K562 (cell line): ENCODE measurements around the gene PELI1. TPM values are rescaled to one million over a fixed set of nuclear protein-coding genes. Genes with fewer than 3 reads are reported as not detected.

Experiments used
- ATAC-seq: fragments of 200-7000 bp; cut with Tn5 transposase; 3 replicates; pipeline ENCODE4 v1.9.1; 2020; ENCODE audit warnings: moderate library complexity
- BruUV-seq: library from RNA; stranded (reverse); fragments of 400-500 nt; replicated peaks from 2 replicates; lab custom pipeline; 2021; lab: Mats Ljungman, UMichigan
- CTCF ChIA-PET: fragments of 300-600 bp; formaldehyde crosslinking; extraction: SDS; loops from one replicate; lab custom pipeline; 2021; ENCODE audit warnings: low intra/inter-chr PET ratio; lab: Yijun Ruan, JAX
- POLR2A ChIA-PET: fragments of 300-600, 350-650 bp; sonication (Branson Sonifier 250); formaldehyde crosslinking; extraction: SDS; loops from one replicate; lab custom pipeline; 2021; ENCODE audit warnings: antibody characterized with exemption, inconsistent platforms; lab: Yijun Ruan, JAX
- DNase-seq, 4 experiments: peaks; one replicate each; pipeline versions ENCODE4 v3.0.0 to v3.0.0-alpha.2; 2011 to 2018; ENCODE audit warnings: low spot score in 3 of 4, mixed read lengths in 3 of 4; ENCODE audit errors: extremely low read depth in 1 of 4
- FAIRE-seq: peaks from 2 replicates; lab custom pipeline; 2011; peaks lifted over from hg19 to GRCh38; lab: Jason Lieb, UNC
- H2AFZ ChIP-seq: 2 replicates; pipeline ENCODE4 v1.6.0; 2011; ENCODE audit warnings: low read depth, low read length, control low read depth, inconsistent platforms
- H3K27ac ChIP-seq: fragments of 200-600 bp; 3 replicates; pipeline ENCODE4 v1.8.0; 2011; ENCODE audit warnings: low read depth, mild to moderate bottlenecking, control low read depth, inconsistent platforms, low read length, moderate library complexity, mixed read lengths; ENCODE audit errors: extremely low read depth
- H3K27me3 ChIP-seq, 2 experiments: fragments of 300-600 bp in 1 of 2; 2 replicates in 1 of 2; 3 replicates in 1 of 2; pipeline versions ENCODE4 v1.6.0 to v1.8.0; 2011; ENCODE audit warnings: inconsistent platforms in 2 of 2, low read length in 2 of 2, mild to moderate bottlenecking in 1 of 2, mixed read lengths in 1 of 2, moderate library complexity in 1 of 2; ENCODE audit not compliant: control insufficient read depth in 2 of 2, insufficient read depth in 2 of 2
- H3K36me3 ChIP-seq: fragments of 300-600 bp; 3 replicates; pipeline ENCODE4 v1.8.0; 2011; ENCODE audit warnings: mild to moderate bottlenecking, low read length, inconsistent platforms; ENCODE audit not compliant: control insufficient read depth, insufficient read depth
- H3K4me1 ChIP-seq, 2 experiments: fragments of 200-600 bp in 1 of 2; replicated peaks in 1 of 2; 2 replicates in 1 of 2; 3 replicates in 1 of 2; pipeline versions ENCODE4 v1.5.1 to v1.8.0; 2011; ENCODE audit warnings: inconsistent platforms in 2 of 2, low read length in 2 of 2, mild to moderate bottlenecking in 1 of 2, mixed read lengths in 1 of 2, moderate library complexity in 1 of 2; ENCODE audit not compliant: control insufficient read depth in 2 of 2, insufficient read depth in 2 of 2
- H3K4me2 ChIP-seq: 2 replicates; pipeline ENCODE4 v1.6.1; 2011; ENCODE audit warnings: low read length, control low read depth, inconsistent platforms, mixed read lengths; ENCODE audit not compliant: insufficient read depth
- H3K4me3 ChIP-seq: fragments of 200-600 bp; sonication (generic), shearing (Covaris generic); 2 replicates; pipeline ENCODE4 v1.5.1; 2016; ENCODE audit warnings: control low read depth, inconsistent platforms
- H3K79me2 ChIP-seq: fragments of 200-600 bp; 3 replicates; pipeline ENCODE4 v1.8.0; 2011; ENCODE audit warnings: low read length, inconsistent platforms; ENCODE audit not compliant: control insufficient read depth, insufficient read depth
- H3K9ac ChIP-seq, 2 experiments: 2 replicates each; pipeline versions ENCODE4 v1.6.0 to v1.6.1; 2011; ENCODE audit warnings: low read depth in 2 of 2, low read length in 2 of 2, control low read depth in 1 of 2, inconsistent platforms in 1 of 2, mild to moderate bottlenecking in 1 of 2, mixed read lengths in 1 of 2; ENCODE audit not compliant: insufficient read depth in 1 of 2
- H3K9me1 ChIP-seq: one replicate; pipeline ENCODE4 v1.6.0; 2011; ENCODE audit warnings: inconsistent platforms, mild to moderate bottlenecking, low read length, moderate library complexity; ENCODE audit not compliant: control insufficient read depth, insufficient read depth
- H3K9me3 ChIP-seq: replicated peaks from 2 replicates; pipeline ENCODE4 v1.5.1; 2011; ENCODE audit warnings: low read depth, low read length, inconsistent platforms; ENCODE audit not compliant: control insufficient read depth, insufficient read depth
- H4K20me1 ChIP-seq: replicated peaks from 2 replicates; pipeline ENCODE4 v1.6.1; 2011; ENCODE audit warnings: low read length, inconsistent platforms, mixed read lengths; ENCODE audit not compliant: control insufficient read depth, insufficient read depth
- HCFC1 ChIP-seq: IDR thresholded peaks from 2 replicates; pipeline ENCODE4 v1.6.1; 2012; ENCODE audit warnings: low read depth, low read length, improper control_type of control experiment
- HDAC6 ChIP-seq: IDR thresholded peaks from 2 replicates; pipeline ENCODE4 v1.6.1; 2012; ENCODE audit warnings: low read depth, mild to moderate bottlenecking, control low read depth, inconsistent platforms, low read length, moderate library complexity
- HNRNPUL1 ChIP-seq: fragments of 200-400 bp; formaldehyde crosslinking; IDR thresholded peaks from 2 replicates; pipeline ENCODE4 v1.6.1; 2017; ENCODE audit warnings: low read length
- NR1H2 ChIP-seq: sonication (generic); formaldehyde crosslinking; IDR thresholded peaks from 2 replicates; pipeline ENCODE4 v1.4.0; 2020; ENCODE audit warnings: mild to moderate bottlenecking, missing genetic modification reagents
- SMAD1 ChIP-seq: fragments of 150-350 bp; IDR thresholded peaks from 2 replicates; pipeline ENCODE4 v1.6.1; 2014; ENCODE audit warnings: low read length, low read depth; ENCODE audit not compliant: partially characterized antibody
- SNRNP70 ChIP-seq: fragments of 200-400 bp; formaldehyde crosslinking; optimal IDR thresholded peaks from 2 replicates; pipeline ENCODE3; 2017; ENCODE audit warnings: low read depth, low read length
- SREBF2 ChIP-seq: sonication (generic); formaldehyde crosslinking; IDR thresholded peaks from 2 replicates; pipeline ENCODE4 v1.4.0; 2020; ENCODE audit warnings: mild to moderate bottlenecking, missing genetic modification reagents
- XRCC3 ChIP-seq: fragments of 450-650 bp; IDR thresholded peaks from 2 replicates; pipeline ENCODE4 v1.6.1; 2017; ENCODE audit warnings: mild to moderate bottlenecking, moderate library complexity
- ZNF165 ChIP-seq: fragments of 250-450 bp; sonication (Bioruptor Pico); IDR thresholded peaks from 2 replicates; pipeline ENCODE4 v1.4.0; 2020; ENCODE audit warnings: borderline replicate concordance
- ZNF232 ChIP-seq: sonication (generic); formaldehyde crosslinking; IDR thresholded peaks from 2 replicates; pipeline ENCODE4 v1.8.0; 2022; ENCODE audit warnings: mild to moderate bottlenecking, missing genetic modification reagents
- ZNF431 ChIP-seq: sonication (generic); formaldehyde crosslinking; IDR thresholded peaks from 2 replicates; pipeline ENCODE4 v1.8.0; 2022; ENCODE audit warnings: mild to moderate bottlenecking, missing genetic modification reagents
- WGBS: fragments of 100-300 bp; shearing (Covaris generic); methylation state at CpG from one replicate; pipeline ENCODE4 v1.1.6; 2016; ENCODE audit warnings: low coverage, mixed read lengths; ENCODE audit not compliant: insufficient coverage; ENCODE audit errors: missing lambda C conversion rate; 5-methylcytosine and 5-hydroxymethylcytosine counted together
- in situ Hi-C: fragments of 300-500 bp; cut with MboI; formaldehyde crosslinking; loops from 4 replicates; pipeline ENCODE4 v1.15.0; 2018; ENCODE audit warnings: inconsistent platforms, mixed read lengths
- intact Hi-C: fragments of 100-400 bp; cut with micrococcal nuclease; formaldehyde crosslinking; loops from 2 replicates; pipeline ENCODE4 v1.14.2; 2022
- polyA plus RNA-seq, 8 experiments: library from polyadenylated mRNA; depleted of rRNA in 4 of 8; stranded (reverse) in 5 of 8; unstranded in 3 of 8; fragments of >200 nt; fragmentation: Nextera tagmentation in 2 of 8; fragmentation: Illumina TruSeq in 1 of 8; extraction: Ambion mirVana in 2 of 8; extraction: Trizol in 1 of 8; gene quantifications; 2 replicates each; pipeline versions ENCODE4 v1.2.1 to v1.2.3, GENCODE V29; 2011 to 2014; ENCODE audit warnings: inconsistent platforms in 1 of 8, missing spikeins in 1 of 8
- total RNA-seq, 7 experiments: library from RNA; depleted of rRNA in 6 of 7; stranded (reverse); fragments of >200 nt in 6 of 7; fragmentation: Illumina TruSeq in 2 of 7; extraction: Trizol in 2 of 7; gene quantifications; 2 replicates each; pipeline versions ENCODE4 v1.2.1 to v1.2.3, GENCODE V29; 2011 to 2021; ENCODE audit warnings: low replicate concordance in 1 of 7
- TF ChIP-seq, protein P1 (sequence below): fragments of 250-450 bp; sonication (Bioruptor Pico); IDR thresholded peaks from 2 replicates; pipeline ENCODE4 v1.4.0; 2020; ENCODE audit warnings: mild to moderate bottlenecking, moderate library complexity, borderline replicate concordance
- TF ChIP-seq, protein P2 (sequence below): IDR thresholded peaks from 3 replicates; pipeline ENCODE4 v1.6.1; 2011; ENCODE audit warnings: borderline replicate concordance, mild to moderate bottlenecking; ENCODE audit not compliant: insufficient read length, insufficient read depth
- TF ChIP-seq, protein P3 (sequence below): fragments of 450-650 bp; IDR thresholded peaks from 2 replicates; pipeline ENCODE4 v1.6.1; 2016; ENCODE audit warnings: low read depth, mild to moderate bottlenecking, moderate library complexity
- TF ChIP-seq, protein P4 (sequence below): sonication (generic); formaldehyde crosslinking; IDR thresholded peaks from 2 replicates; pipeline ENCODE4 v1.8.0; 2023; ENCODE audit warnings: mild to moderate bottlenecking, missing genetic modification reagents

The PELI1 gene
- total and polyA plus RNA-seq, 9 of the 15 experiments (the other 6 are each of a cell fraction or from before 2014, with no cell fraction given): 3.3 to 19.2 (median 12.5) TPM

DNA sequence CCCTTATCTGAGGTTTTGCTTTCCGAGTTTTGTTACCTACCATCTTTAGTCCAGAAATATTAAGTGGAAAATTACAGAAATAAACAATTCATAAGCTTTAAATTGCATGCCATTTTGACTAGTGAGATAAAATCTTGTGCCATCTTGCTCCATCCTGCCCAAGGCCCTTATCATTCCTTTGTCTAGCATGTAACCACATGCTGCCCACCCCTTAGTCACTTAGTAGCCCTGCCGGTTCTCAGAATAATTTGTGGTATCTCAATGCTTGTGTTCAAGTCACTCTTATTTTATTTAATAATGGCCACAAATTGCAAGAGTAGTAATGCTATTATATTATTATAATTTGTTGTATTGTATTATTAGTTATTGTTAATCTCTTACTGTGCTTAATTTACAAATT lies 88.2 kb downstream of the PELI1 start (continued):
- TF ChIP-seq, protein P1, sequence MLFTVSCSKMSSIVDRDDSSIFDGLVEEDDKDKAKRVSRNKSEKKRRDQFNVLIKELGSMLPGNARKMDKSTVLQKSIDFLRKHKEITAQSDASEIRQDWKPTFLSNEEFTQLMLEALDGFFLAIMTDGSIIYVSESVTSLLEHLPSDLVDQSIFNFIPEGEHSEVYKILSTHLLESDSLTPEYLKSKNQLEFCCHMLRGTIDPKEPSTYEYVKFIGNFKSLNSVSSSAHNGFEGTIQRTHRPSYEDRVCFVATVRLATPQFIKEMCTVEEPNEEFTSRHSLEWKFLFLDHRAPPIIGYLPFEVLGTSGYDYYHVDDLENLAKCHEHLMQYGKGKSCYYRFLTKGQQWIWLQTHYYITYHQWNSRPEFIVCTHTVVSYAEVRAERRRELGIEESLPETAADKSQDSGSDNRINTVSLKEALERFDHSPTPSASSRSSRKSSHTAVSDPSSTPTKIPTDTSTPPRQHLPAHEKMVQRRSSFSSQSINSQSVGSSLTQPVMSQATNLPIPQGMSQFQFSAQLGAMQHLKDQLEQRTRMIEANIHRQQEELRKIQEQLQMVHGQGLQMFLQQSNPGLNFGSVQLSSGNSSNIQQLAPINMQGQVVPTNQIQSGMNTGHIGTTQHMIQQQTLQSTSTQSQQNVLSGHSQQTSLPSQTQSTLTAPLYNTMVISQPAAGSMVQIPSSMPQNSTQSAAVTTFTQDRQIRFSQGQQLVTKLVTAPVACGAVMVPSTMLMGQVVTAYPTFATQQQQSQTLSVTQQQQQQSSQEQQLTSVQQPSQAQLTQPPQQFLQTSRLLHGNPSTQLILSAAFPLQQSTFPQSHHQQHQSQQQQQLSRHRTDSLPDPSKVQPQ (CRISPR knock-in tag): no peak
- TF ChIP-seq HNRNPUL1 (no peak), SREBF2 (no peak), HCFC1 (no peak), HDAC6 (no peak), SMAD1 (no peak), ZNF165 (CRISPR knock-in tag) (no peak), NR1H2 (CRISPR knock-in tag) (no peak)

DNA sequence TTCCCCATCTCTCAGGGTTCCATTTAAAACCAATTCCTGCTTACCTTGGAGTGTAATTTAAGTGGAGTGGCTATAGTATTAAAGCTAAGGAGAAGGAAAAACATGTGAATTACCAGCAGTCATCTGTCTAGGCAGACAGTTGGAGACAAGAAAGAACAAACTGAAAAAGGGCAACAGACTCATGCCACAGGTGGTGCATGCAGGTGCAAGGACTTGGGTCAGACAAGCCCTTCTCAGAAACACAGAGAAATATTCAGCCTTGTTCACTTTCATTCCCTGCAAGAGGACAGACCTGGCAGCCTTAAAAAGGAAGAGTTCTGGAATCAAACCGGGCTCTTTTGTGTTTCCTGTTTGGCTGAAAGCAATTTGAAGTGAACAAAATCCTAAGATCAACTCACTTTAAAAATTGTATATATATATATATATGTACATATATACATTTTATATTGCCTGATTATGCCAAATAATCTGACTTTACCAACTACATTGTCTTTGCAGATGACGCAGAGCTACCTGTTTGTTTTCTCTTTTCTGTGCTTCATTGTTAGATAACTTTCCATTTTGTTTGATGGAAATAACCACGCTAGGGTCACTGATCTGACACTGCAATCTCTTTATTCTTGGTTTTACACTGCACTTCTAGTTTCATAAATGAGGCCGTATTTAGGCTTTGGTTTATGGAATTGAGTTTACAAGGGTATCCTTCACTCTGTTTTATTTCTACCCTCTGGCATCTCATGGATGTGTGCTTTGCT lies 89.9 kb downstream of the PELI1 start:
- Histone ChIP-seq H3K9ac (no peak overlapping the region), H3K9me3 (no peaks in the 10 kb centered on the region), H3K36me3 (no peaks in the 10 kb centered on the region), H3K79me2 (no peaks in the 10 kb centered on the region), H3K4me1 (no peaks in the 10 kb centered on the region), H3K4me3 (no peak overlapping the region), H3K27ac (no peak overlapping the region), H4K20me1 (no peaks in the 10 kb centered on the region), H3K9me1 (no peaks in the 10 kb centered on the region), H2AFZ (no peak overlapping the region), H3K27me3 (no peaks in the 10 kb centered on the region; a peak in 1 of 5 replicates), H3K4me2 (no peak overlapping the region)
- POLR2A ChIA-PET: interaction anchor here (0.6 to 1.1 kb wide), 2 partner anchors 9 to 10 kb away, joined by 3 read pairs; no protein-coding TSS in a partner anchor
- no peak for DNase-seq
- intact Hi-C loops: loop anchor here (5.0 kb wide), 1 partner anchor 88 kb away; the partner anchor contains the start of gene PELI1
- in situ Hi-C loops: loop anchor here (10.0 kb wide), 2 partner anchors 270 to 430 kb away; no protein-coding TSS in a partner anchor
- no peak for ATAC-seq
- no peak for FAIRE-seq
- BruUV-seq: no TSS peak
- 8% methylated on average over 4 of the region's 4 CpGs for whole genome bisulfite sequencing
- CTCF ChIA-PET: interaction anchor here (0.6 kb wide), 2 partner anchors 256 to 1857 kb away, joined by 3 read pairs; no protein-coding TSS in a partner anchor
- TF ChIP-seq, protein P2, sequence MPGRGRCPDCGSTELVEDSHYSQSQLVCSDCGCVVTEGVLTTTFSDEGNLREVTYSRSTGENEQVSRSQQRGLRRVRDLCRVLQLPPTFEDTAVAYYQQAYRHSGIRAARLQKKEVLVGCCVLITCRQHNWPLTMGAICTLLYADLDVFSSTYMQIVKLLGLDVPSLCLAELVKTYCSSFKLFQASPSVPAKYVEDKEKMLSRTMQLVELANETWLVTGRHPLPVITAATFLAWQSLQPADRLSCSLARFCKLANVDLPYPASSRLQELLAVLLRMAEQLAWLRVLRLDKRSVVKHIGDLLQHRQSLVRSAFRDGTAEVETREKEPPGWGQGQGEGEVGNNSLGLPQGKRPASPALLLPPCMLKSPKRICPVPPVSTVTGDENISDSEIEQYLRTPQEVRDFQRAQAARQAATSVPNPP: no peak
- TF ChIP-seq, protein P3, sequence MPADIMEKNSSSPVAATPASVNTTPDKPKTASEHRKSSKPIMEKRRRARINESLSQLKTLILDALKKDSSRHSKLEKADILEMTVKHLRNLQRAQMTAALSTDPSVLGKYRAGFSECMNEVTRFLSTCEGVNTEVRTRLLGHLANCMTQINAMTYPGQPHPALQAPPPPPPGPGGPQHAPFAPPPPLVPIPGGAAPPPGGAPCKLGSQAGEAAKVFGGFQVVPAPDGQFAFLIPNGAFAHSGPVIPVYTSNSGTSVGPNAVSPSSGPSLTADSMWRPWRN: no peak
- TF ChIP-seq SNRNP70 (no peak), XRCC3 (no peak), ZNF232 (no peak), ZNF431 (CRISPR knock-in tag) (no peak)
- TF ChIP-seq, protein P4, sequence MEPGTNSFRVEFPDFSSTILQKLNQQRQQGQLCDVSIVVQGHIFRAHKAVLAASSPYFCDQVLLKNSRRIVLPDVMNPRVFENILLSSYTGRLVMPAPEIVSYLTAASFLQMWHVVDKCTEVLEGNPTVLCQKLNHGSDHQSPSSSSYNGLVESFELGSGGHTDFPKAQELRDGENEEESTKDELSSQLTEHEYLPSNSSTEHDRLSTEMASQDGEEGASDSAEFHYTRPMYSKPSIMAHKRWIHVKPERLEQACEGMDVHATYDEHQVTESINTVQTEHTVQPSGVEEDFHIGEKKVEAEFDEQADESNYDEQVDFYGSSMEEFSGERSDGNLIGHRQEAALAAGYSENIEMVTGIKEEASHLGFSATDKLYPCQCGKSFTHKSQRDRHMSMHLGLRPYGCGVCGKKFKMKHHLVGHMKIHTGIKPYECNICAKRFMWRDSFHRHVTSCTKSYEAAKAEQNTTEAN (CRISPR knock-in tag): no peak
